Loucy (cell line): ENCODE results near the gene ZBTB20.

Experiments
- H2AFZ ChIP-seq: fragments of 200-600 bp; sonication (generic); 2 replicates; pipeline ENCODE4 v1.6.0; 2016; ENCODE audit warnings: antibody characterized with exemption, mild to moderate bottlenecking, low read length, moderate library complexity
- H3F3A ChIP-seq: fragments of 200-600 bp; 2 replicates; pipeline ENCODE4 v1.6.0; 2016; ENCODE audit warnings: antibody characterized with exemption, low read depth, mild to moderate bottlenecking
- H3K27me3 ChIP-seq: fragments of 200-600 bp; sonication (generic); 2 replicates; pipeline ENCODE4 v1.6.1; 2014; ENCODE audit warnings: low read length, mild to moderate bottlenecking; ENCODE audit not compliant: insufficient read depth, poor library complexity, severe bottlenecking
- H3K36me3 ChIP-seq: fragments of 200-600 bp; sonication (generic); 2 replicates; pipeline ENCODE4 v1.6.1; 2016; ENCODE audit warnings: low read length; ENCODE audit not compliant: insufficient read depth
- H3K4me1 ChIP-seq: fragments of 200-600 bp; sonication (generic); 2 replicates; pipeline ENCODE4 v1.5.1; 2014; ENCODE audit warnings: low read length, mild to moderate bottlenecking; ENCODE audit not compliant: insufficient read depth, poor library complexity, severe bottlenecking
- H3K4me2 ChIP-seq: fragments of 200-600 bp; sonication (generic); 2 replicates; pipeline ENCODE4 v1.6.0; 2014; ENCODE audit warnings: antibody characterized with exemption, low read length, low read depth, mild to moderate bottlenecking; ENCODE audit not compliant: poor library complexity, severe bottlenecking
- H3K4me3 ChIP-seq: fragments of 200-600 bp; sonication (generic); 2 replicates; pipeline ENCODE4 v1.5.1; 2014; ENCODE audit warnings: low read length, mild to moderate bottlenecking, mixed read lengths; ENCODE audit not compliant: poor library complexity, severe bottlenecking
- H3K79me2 ChIP-seq: fragments of 200-600 bp; sonication (generic); 2 replicates; pipeline ENCODE4 v1.6.1; 2014; ENCODE audit warnings: low read length; ENCODE audit not compliant: insufficient read depth
- H3K9ac ChIP-seq: fragments of 200-600 bp; sonication (generic); 2 replicates; pipeline ENCODE4 v1.6.0; 2014; ENCODE audit warnings: mild to moderate bottlenecking, low read depth, low read length, moderate library complexity; ENCODE audit not compliant: poor library complexity, severe bottlenecking
- H3K9me2 ChIP-seq: fragments of 200-600 bp; sonication (generic); replicated peaks from 2 replicates; pipeline ENCODE4 v1.6.1; 2016; ENCODE audit warnings: low read depth, low read length, mixed read lengths
- H3K9me3 ChIP-seq: fragments of 200-600 bp; sonication (generic); 2 replicates; pipeline ENCODE4 v1.6.1; 2014; ENCODE audit warnings: mild to moderate bottlenecking, antibody characterized with exemption, low read length, low read depth; ENCODE audit not compliant: insufficient read depth
- H4K20me1 ChIP-seq: fragments of 200-600 bp; sonication (generic); 2 replicates; pipeline ENCODE4 v1.6.0; 2014; ENCODE audit warnings: antibody characterized with exemption, low read length, mild to moderate bottlenecking; ENCODE audit not compliant: insufficient read depth, poor library complexity, severe bottlenecking
- CTCF ChIP-seq: fragments of 200-600 bp; sonication (generic); conservative IDR thresholded peaks from 2 replicates; pipeline ENCODE4 v1.5.1; 2014; ENCODE audit warnings: mild to moderate bottlenecking, antibody characterized with exemption, low read length
- EZH2phosphoT487 ChIP-seq: fragments of 200-600 bp; IDR thresholded peaks from 2 replicates; pipeline ENCODE4 v1.6.1; 2018; ENCODE audit warnings: antibody characterized with exemption, mild to moderate bottlenecking, moderate library complexity, borderline replicate concordance

Gene ZBTB20

GRCh38 chr3:114452937-114453336 is 694.2 kb downstream of the ZBTB20 start:
- H4K20me1 ChIP-seq = no peaks in the 10 kb centered on the region
- H3K9me3 ChIP-seq = no peaks in the 10 kb centered on the region
- H3K4me3 ChIP-seq = no peak overlapping the region
- no peak overlapping the region for H2AFZ ChIP-seq
- H3K9ac ChIP-seq = no peak overlapping the region
- H3K79me2 ChIP-seq = no peaks in the 10 kb centered on the region
- no peaks in the 10 kb centered on the region for H3K9me2 ChIP-seq
- H3K27me3 ChIP-seq = no peaks in the 10 kb centered on the region
- H3F3A ChIP-seq = no peaks in the 10 kb centered on the region
- TF ChIP-seq CTCF = no peak
- no peak for TF ChIP-seq EZH2phosphoT487
- no peak overlapping the region for H3K4me2 ChIP-seq
- no peaks in the 10 kb centered on the region for H3K36me3 ChIP-seq
- peaks cover 14% of the 10 kb centered on the region for H3K4me1 ChIP-seq

GRCh38 chr3:114452256-114452655 is 694.8 kb downstream of the ZBTB20 start:
- no peaks in the 10 kb centered on the region for H3K27me3 ChIP-seq
- no peak for TF ChIP-seq CTCF
- no peak for TF ChIP-seq EZH2phosphoT487
- no peaks in the 10 kb centered on the region for H3K36me3 ChIP-seq
- H3K79me2 ChIP-seq = no peaks in the 10 kb centered on the region
- H3K4me1 ChIP-seq = peaks cover 14% of the 10 kb centered on the region
- no peaks in the 10 kb centered on the region for H3K9me2 ChIP-seq
- H3K9ac ChIP-seq = no peak overlapping the region
- no peak overlapping the region for H3K4me3 ChIP-seq
- H3F3A ChIP-seq = no peaks in the 10 kb centered on the region
- H2AFZ ChIP-seq = no peak overlapping the region
- no peaks in the 10 kb centered on the region for H3K9me3 ChIP-seq
- no peaks in the 10 kb centered on the region for H4K20me1 ChIP-seq
- no peak overlapping the region for H3K4me2 ChIP-seq

- Histone ChIP-seq H3K9ac (no peak overlapping the region), H3K9me2 (no peaks in the 10 kb centered on the region), H3K4me3 (no peak overlapping the region), H3K4me2 (no peak overlapping the region), H3K79me2 (no peaks in the 10 kb centered on the region), H2AFZ (no peak overlapping the region), H3F3A (no peaks in the 10 kb centered on the region), H4K20me1 (no peaks in the 10 kb centered on the region), H3K27me3 (no peaks in the 10 kb centered on the region), H3K36me3 (no peaks in the 10 kb centered on the region), H3K9me3 (no peaks in the 10 kb centered on the region), H3K4me1 (peaks cover 14% of the 10 kb centered on the region)
- TF ChIP-seq EZH2phosphoT487 (no peak), CTCF (no peak)
These were observed 695.5 kb downstream of the ZBTB20 start for GRCh38 chr3:114451561-114452018.
